Measurements from ENCODE around the gene ATG4C.

DNA sequence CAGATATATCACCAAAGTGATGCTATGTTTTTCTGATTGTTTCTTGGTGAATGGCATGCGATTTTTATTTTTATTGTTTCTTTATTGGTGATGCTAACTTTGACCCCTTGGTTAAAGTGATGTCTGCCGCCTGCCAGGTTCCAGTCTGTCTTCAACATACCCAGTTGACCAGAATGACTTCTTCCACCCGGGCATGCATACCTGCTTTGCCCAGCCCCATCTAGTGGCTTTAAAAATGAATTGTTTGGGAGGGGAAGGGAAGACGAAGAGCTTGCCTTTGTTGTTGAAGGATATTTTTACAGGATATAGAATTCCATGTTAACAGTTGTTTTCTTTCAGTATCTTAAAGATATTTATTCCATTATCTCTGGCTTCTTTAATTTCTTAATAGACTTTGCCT lies 65.1 kb downstream of the ATG4C start:
- no peak for TF ChIP-seq CTCF (tag by site-specific recombination; IDR thresholded peaks at IDR 0.05)
- TF ChIP-seq ZNF660 (tag by site-specific recombination; IDR thresholded peaks at IDR 0.05), result no peak
- no peak for TF ChIP-seq SALL2 (tag by site-specific recombination; IDR thresholded peaks at IDR 0.05; ENCODE audit: borderline replicate concordance)
- TF ChIP-seq ZNF830 (tag by site-specific recombination; IDR thresholded peaks at IDR 0.05; ENCODE audit: low read depth), result no peak
- TF ChIP-seq, protein P1, sequence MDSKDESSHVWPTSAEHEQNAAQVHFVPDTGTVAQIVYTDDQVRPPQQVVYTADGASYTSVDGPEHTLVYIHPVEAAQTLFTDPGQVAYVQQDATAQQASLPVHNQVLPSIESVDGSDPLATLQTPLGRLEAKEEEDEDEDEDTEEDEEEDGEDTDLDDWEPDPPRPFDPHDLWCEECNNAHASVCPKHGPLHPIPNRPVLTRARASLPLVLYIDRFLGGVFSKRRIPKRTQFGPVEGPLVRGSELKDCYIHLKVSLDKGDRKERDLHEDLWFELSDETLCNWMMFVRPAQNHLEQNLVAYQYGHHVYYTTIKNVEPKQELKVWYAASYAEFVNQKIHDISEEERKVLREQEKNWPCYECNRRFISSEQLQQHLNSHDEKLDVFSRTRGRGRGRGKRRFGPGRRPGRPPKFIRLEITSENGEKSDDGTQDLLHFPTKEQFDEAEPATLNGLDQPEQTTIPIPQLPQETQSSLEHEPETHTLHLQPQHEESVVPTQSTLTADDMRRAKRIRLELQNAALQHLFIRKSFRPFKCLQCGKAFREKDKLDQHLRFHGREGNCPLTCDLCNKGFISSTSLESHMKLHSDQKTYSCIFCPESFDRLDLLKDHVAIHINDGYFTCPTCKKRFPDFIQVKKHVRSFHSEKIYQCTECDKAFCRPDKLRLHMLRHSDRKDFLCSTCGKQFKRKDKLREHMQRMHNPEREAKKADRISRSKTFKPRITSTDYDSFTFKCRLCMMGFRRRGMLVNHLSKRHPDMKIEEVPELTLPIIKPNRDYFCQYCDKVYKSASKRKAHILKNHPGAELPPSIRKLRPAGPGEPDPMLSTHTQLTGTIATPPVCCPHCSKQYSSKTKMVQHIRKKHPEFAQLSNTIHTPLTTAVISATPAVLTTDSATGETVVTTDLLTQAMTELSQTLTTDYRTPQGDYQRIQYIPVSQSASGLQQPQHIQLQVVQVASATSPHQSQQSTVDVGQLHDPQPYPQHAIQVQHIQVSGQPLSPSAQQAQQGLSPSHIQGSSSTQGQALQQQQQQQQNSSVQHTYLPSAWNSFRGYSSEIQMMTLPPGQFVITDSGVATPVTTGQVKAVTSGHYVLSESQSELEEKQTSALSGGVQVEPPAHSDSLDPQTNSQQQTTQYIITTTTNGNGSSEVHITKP (tag by site-specific recombination; IDR thresholded peaks at IDR 0.05), result no peak
- TF ChIP-seq, protein P2, sequence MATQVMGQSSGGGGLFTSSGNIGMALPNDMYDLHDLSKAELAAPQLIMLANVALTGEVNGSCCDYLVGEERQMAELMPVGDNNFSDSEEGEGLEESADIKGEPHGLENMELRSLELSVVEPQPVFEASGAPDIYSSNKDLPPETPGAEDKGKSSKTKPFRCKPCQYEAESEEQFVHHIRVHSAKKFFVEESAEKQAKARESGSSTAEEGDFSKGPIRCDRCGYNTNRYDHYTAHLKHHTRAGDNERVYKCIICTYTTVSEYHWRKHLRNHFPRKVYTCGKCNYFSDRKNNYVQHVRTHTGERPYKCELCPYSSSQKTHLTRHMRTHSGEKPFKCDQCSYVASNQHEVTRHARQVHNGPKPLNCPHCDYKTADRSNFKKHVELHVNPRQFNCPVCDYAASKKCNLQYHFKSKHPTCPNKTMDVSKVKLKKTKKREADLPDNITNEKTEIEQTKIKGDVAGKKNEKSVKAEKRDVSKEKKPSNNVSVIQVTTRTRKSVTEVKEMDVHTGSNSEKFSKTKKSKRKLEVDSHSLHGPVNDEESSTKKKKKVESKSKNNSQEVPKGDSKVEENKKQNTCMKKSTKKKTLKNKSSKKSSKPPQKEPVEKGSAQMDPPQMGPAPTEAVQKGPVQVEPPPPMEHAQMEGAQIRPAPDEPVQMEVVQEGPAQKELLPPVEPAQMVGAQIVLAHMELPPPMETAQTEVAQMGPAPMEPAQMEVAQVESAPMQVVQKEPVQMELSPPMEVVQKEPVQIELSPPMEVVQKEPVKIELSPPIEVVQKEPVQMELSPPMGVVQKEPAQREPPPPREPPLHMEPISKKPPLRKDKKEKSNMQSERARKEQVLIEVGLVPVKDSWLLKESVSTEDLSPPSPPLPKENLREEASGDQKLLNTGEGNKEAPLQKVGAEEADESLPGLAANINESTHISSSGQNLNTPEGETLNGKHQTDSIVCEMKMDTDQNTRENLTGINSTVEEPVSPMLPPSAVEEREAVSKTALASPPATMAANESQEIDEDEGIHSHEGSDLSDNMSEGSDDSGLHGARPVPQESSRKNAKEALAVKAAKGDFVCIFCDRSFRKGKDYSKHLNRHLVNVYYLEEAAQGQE (tag by site-specific recombination; IDR thresholded peaks at IDR 0.05), result no peak
- no peak for TF ChIP-seq ZNF510 (tag by site-specific recombination; IDR thresholded peaks at IDR 0.05; ENCODE audit: insufficient replicate concordance)
- no peak for TF ChIP-seq ZBTB1 (tag by site-specific recombination; IDR thresholded peaks at IDR 0.05)
